ENCODE measurements around the gene MOK.

- no peak for TF ChIP-seq CTCF (conservative IDR thresholded peaks at IDR 0.05 in 1 of 2, IDR thresholded peaks at IDR 0.05 in 1 of 2; ENCODE audit: low read depth in 1 of 2, low read length in 2 of 2)
- no peak for TF ChIP-seq EZH2 (IDR thresholded peaks at IDR 0.05; ENCODE audit: low read length, missing control alignments)
Measured at GRCh38 chr14:102187044-102187443, 117.9 kb downstream of the MOK start.
